ENCODE data around the gene ZNF394.
A peak's percentile ranks its signal among the peaks of the same experiment; 100 is the strongest.

DNA sequence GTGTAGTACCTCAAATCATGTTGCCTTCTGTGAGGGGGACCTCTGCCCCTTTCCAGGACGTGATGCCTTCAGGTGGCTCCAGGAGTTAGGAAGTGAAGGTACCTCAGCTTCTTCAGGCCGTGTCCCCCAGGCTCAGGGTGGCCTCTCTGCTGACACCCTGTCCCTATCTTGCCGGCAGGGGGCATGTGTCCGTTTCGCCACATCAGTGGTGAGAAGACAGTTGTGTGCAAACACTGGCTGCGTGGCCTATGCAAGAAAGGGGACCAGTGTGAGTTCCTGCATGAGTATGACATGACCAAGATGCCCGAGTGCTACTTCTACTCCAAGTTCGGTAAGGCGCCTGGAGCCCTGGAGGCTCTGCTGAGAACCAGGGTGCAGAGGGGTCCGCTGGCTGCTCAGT lies 52.1 kb downstream of the ZNF394 start:
- TF ChIP-seq, protein P1, sequence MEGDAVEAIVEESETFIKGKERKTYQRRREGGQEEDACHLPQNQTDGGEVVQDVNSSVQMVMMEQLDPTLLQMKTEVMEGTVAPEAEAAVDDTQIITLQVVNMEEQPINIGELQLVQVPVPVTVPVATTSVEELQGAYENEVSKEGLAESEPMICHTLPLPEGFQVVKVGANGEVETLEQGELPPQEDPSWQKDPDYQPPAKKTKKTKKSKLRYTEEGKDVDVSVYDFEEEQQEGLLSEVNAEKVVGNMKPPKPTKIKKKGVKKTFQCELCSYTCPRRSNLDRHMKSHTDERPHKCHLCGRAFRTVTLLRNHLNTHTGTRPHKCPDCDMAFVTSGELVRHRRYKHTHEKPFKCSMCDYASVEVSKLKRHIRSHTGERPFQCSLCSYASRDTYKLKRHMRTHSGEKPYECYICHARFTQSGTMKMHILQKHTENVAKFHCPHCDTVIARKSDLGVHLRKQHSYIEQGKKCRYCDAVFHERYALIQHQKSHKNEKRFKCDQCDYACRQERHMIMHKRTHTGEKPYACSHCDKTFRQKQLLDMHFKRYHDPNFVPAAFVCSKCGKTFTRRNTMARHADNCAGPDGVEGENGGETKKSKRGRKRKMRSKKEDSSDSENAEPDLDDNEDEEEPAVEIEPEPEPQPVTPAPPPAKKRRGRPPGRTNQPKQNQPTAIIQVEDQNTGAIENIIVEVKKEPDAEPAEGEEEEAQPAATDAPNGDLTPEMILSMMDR (IDR thresholded peaks at IDR 0.05) = peak; percentile 6
- no peak for TF ChIP-seq EZH2 (IDR thresholded peaks at IDR 0.05)
